Keratinocyte (primary cell): ENCODE results near the gene RABGAP1. TPM values are rescaled to one million over a fixed set of nuclear protein-coding genes. Genes with fewer than 3 reads are reported as not detected.

ENCODE experiments used
- DNase-seq: peaks from one replicate; pipeline ENCODE4 v3.0.0-alpha.2; 2011; ENCODE audit warnings: low read depth, missing footprints, low spot score
- FAIRE-seq: peaks from 2 replicates; lab custom pipeline; 2011; peaks lifted over from hg19 to GRCh38; lab: Jason Lieb, UNC
- H2AFZ ChIP-seq: 2 replicates; pipeline ENCODE4 v1.6.0; 2012; ENCODE audit warnings: low read length, control low read depth, inconsistent platforms; ENCODE audit not compliant: control insufficient read depth
- H3K27ac ChIP-seq: 2 replicates; pipeline ENCODE4 v1.5.1; 2011; ENCODE audit warnings: low read length; ENCODE audit not compliant: control insufficient read depth, insufficient read depth
- H3K27me3 ChIP-seq: 3 replicates; pipeline ENCODE4 v1.6.0; 2011; ENCODE audit warnings: low read length; ENCODE audit not compliant: control insufficient read depth, insufficient read depth; ENCODE audit errors: extremely low read depth
- H3K36me3 ChIP-seq, 2 experiments: 2 replicates in 1 of 2; 3 replicates in 1 of 2; pipeline ENCODE4 v1.5.1; 2011; ENCODE audit warnings: low read length in 2 of 2, mild to moderate bottlenecking in 1 of 2; ENCODE audit not compliant: control insufficient read depth in 2 of 2, insufficient read depth in 2 of 2; ENCODE audit errors: extremely low read depth in 1 of 2
- H3K4me1 ChIP-seq: 3 replicates; pipeline ENCODE4 v1.5.1; 2011; ENCODE audit warnings: low read length; ENCODE audit not compliant: control insufficient read depth, insufficient read depth; ENCODE audit errors: extremely low read depth
- H3K4me2 ChIP-seq: 3 replicates; pipeline ENCODE4 v1.6.0; 2011; ENCODE audit warnings: low read depth, low read length; ENCODE audit not compliant: control insufficient read depth, insufficient read depth; ENCODE audit errors: extremely low read depth
- H3K4me3 ChIP-seq, 3 experiments: fragments of 200-600 bp in 1 of 3; sonication (generic) in 1 of 3; 2 replicates in 2 of 3; 3 replicates in 1 of 3; pipeline ENCODE4 v1.5.1; 2011 to 2016; ENCODE audit warnings: low read length in 3 of 3, mild to moderate bottlenecking in 3 of 3, control low read depth in 2 of 3, inconsistent platforms in 1 of 3, low read depth in 1 of 3, mixed read lengths in 1 of 3, mixed run types in 1 of 3, moderate library complexity in 1 of 3; ENCODE audit not compliant: control insufficient read depth in 2 of 3, insufficient read depth in 2 of 3; ENCODE audit errors: extremely low read depth in 1 of 3
- H3K79me2 ChIP-seq: 2 replicates; pipeline ENCODE4 v1.6.0; 2012; ENCODE audit warnings: low read length; ENCODE audit not compliant: control insufficient read depth, insufficient read depth
- H3K9ac ChIP-seq: 3 replicates; pipeline ENCODE4 v1.6.0; 2011; ENCODE audit warnings: low read length; ENCODE audit not compliant: control insufficient read depth, insufficient read depth; ENCODE audit errors: extremely low read depth
- H3K9me1 ChIP-seq: 3 replicates; pipeline ENCODE4 v1.6.0; 2011; ENCODE audit warnings: low read length; ENCODE audit not compliant: control insufficient read depth, insufficient read depth; ENCODE audit errors: extremely low read depth
- H3K9me3 ChIP-seq: 2 replicates; pipeline ENCODE4 v1.5.1; 2012; ENCODE audit warnings: low read depth, low read length; ENCODE audit not compliant: control insufficient read depth
- H4K20me1 ChIP-seq: 3 replicates; pipeline ENCODE4 v1.6.0; 2011; ENCODE audit warnings: low read length; ENCODE audit not compliant: control insufficient read depth, insufficient read depth; ENCODE audit errors: extremely low read depth
- CTCF ChIP-seq, 3 experiments: IDR thresholded peaks in 1 of 3; conservative IDR thresholded peaks in 1 of 3; optimal IDR thresholded peaks in 1 of 3; 2 replicates in 2 of 3; 3 replicates in 1 of 3; pipeline versions ENCODE3 to v1.5.1; 2011; ENCODE audit warnings: low read length in 3 of 3, mild to moderate bottlenecking in 3 of 3, moderate library complexity in 2 of 3, control low read depth in 1 of 3, inconsistent platforms in 1 of 3; ENCODE audit not compliant: insufficient read depth in 2 of 3; ENCODE audit errors: extremely low read depth in 1 of 3
- EZH2 ChIP-seq: IDR thresholded peaks from one replicate; pipeline ENCODE4 v1.6.1; 2012; ENCODE audit warnings: inconsistent platforms, mild to moderate bottlenecking, low read length, moderate library complexity
- dilution Hi-C: fragments of 300-500 bp; cut with MboI; formaldehyde crosslinking; loops from one replicate; pipeline ENCODE4 v1.7.0; 2020; ENCODE audit warnings: low sequenced_read_pairs; ENCODE audit not compliant: extremely low pct_ligation_motif_present
- polyA plus RNA-seq, 5 experiments: library from polyadenylated mRNA; depleted of rRNA in 3 of 5; stranded (reverse) in 3 of 5; stranded (forward) in 1 of 5; unstranded in 1 of 5; fragments of >200 nt; gene quantifications; 1 replicate in 1 of 5; 2 replicates in 3 of 5; 3 replicates in 1 of 5; pipeline versions ENCODE4 v1.2.1 to v1.2.3, GENCODE V29; 2011 to 2012; ENCODE audit warnings: missing spikeins in 2 of 5, low read depth in 1 of 5, low replicate concordance in 1 of 5

RABGAP1 gene
- polyA plus RNA-seq, 1 donor (not counting 4 experiments of a cell fraction or from before 2014, with no cell fraction given) = 40.6 TPM

GRCh38 chr9:123112015-123112975 is 171.5 kb downstream of the RABGAP1 start:
- DNase-seq = no peak
- Histone ChIP-seq H3K36me3 (peaks cover 4 to 12% of the 10 kb centered on the region in 2 experiments), H3K9me3 (no peaks in the 10 kb centered on the region), H3K4me2 (no peak overlapping the region), H3K79me2 (no peaks in the 10 kb centered on the region), H3K4me3 (no peak overlapping the region), H3K27ac (no peak overlapping the region), H3K9ac (no peak overlapping the region), H2AFZ (no peak overlapping the region), H4K20me1 (no peaks in the 10 kb centered on the region), H3K9me1 (peaks cover 5% of the 10 kb centered on the region), H3K27me3 (no peaks in the 10 kb centered on the region), H3K4me1 (no peaks in the 10 kb centered on the region)
- no peak for TF ChIP-seq CTCF (optimal IDR thresholded peaks at IDR 0.05 in 1 of 3, IDR thresholded peaks at IDR 0.05 in 1 of 3, conservative IDR thresholded peaks at IDR 0.05 in 1 of 3; ENCODE audit: extremely low read depth in 1 of 3, insufficient read depth in 2 of 3, low read length in 3 of 3)
- no peak for TF ChIP-seq EZH2
- dilution Hi-C loops = no loop called here
- FAIRE-seq = no peak

GRCh38 chr9:123113185-123113584 is 172.4 kb downstream of the RABGAP1 start:
- H3K9ac ChIP-seq = no peak overlapping the region
- no peaks in the 10 kb centered on the region for H3K79me2 ChIP-seq
- H4K20me1 ChIP-seq = no peaks in the 10 kb centered on the region
- DNase-seq (no peak), FAIRE-seq (no peak)
- H3K27me3 ChIP-seq = no peaks in the 10 kb centered on the region
- H2AFZ ChIP-seq = no peak overlapping the region
- dilution Hi-C loops = no loop called here
- no peak overlapping the region for H3K4me3 ChIP-seq
- no peaks in the 10 kb centered on the region for H3K4me1 ChIP-seq
- peaks cover 5% of the 10 kb centered on the region for H3K9me1 ChIP-seq
- H3K36me3 ChIP-seq = peaks cover 4 to 12% of the 10 kb centered on the region in 2 experiments
- H3K27ac ChIP-seq = no peak overlapping the region
- no peaks in the 10 kb centered on the region for H3K9me3 ChIP-seq
- TF ChIP-seq EZH2 = no peak
- TF ChIP-seq CTCF (optimal IDR thresholded peaks at IDR 0.05 in 1 of 3, IDR thresholded peaks at IDR 0.05 in 1 of 3, conservative IDR thresholded peaks at IDR 0.05 in 1 of 3; ENCODE audit: extremely low read depth in 1 of 3, insufficient read depth in 2 of 3, low read length in 3 of 3) = no peak
- H3K4me2 ChIP-seq = no peak overlapping the region
